Keratinocyte (primary cell): Measurements from ENCODE around the gene PTPRN2. TPM values are rescaled to one million over a fixed set of nuclear protein-coding genes. Genes with fewer than 3 reads are reported as not detected.
"Not testable (repeated sequence)": the region's sequence is repeated elsewhere in the genome, so short reads cannot be mapped to it uniquely, and the experiment has no call there.

Source experiments
- DNase-seq: peaks from one replicate; pipeline ENCODE4 v3.0.0-alpha.2; 2011; ENCODE audit warnings: low read depth, missing footprints, low spot score
- FAIRE-seq: peaks from 2 replicates; lab custom pipeline; 2011; peaks lifted over from hg19 to GRCh38; lab: Jason Lieb, UNC
- H2AFZ ChIP-seq: 2 replicates; pipeline ENCODE4 v1.6.0; 2012; ENCODE audit warnings: low read length, control low read depth, inconsistent platforms; ENCODE audit not compliant: control insufficient read depth
- H3K27ac ChIP-seq: 2 replicates; pipeline ENCODE4 v1.5.1; 2011; ENCODE audit warnings: low read length; ENCODE audit not compliant: control insufficient read depth, insufficient read depth
- H3K27me3 ChIP-seq: 3 replicates; pipeline ENCODE4 v1.6.0; 2011; ENCODE audit warnings: low read length; ENCODE audit not compliant: control insufficient read depth, insufficient read depth; ENCODE audit errors: extremely low read depth
- H3K36me3 ChIP-seq, 2 experiments: 2 replicates in 1 of 2; 3 replicates in 1 of 2; pipeline ENCODE4 v1.5.1; 2011; ENCODE audit warnings: low read length in 2 of 2, mild to moderate bottlenecking in 1 of 2; ENCODE audit not compliant: control insufficient read depth in 2 of 2, insufficient read depth in 2 of 2; ENCODE audit errors: extremely low read depth in 1 of 2
- H3K4me1 ChIP-seq: 3 replicates; pipeline ENCODE4 v1.5.1; 2011; ENCODE audit warnings: low read length; ENCODE audit not compliant: control insufficient read depth, insufficient read depth; ENCODE audit errors: extremely low read depth
- H3K4me2 ChIP-seq: 3 replicates; pipeline ENCODE4 v1.6.0; 2011; ENCODE audit warnings: low read depth, low read length; ENCODE audit not compliant: control insufficient read depth, insufficient read depth; ENCODE audit errors: extremely low read depth
- H3K4me3 ChIP-seq, 3 experiments: fragments of 200-600 bp in 1 of 3; sonication (generic) in 1 of 3; 2 replicates in 2 of 3; 3 replicates in 1 of 3; pipeline ENCODE4 v1.5.1; 2011 to 2016; ENCODE audit warnings: low read length in 3 of 3, mild to moderate bottlenecking in 3 of 3, control low read depth in 2 of 3, inconsistent platforms in 1 of 3, low read depth in 1 of 3, mixed read lengths in 1 of 3, mixed run types in 1 of 3, moderate library complexity in 1 of 3; ENCODE audit not compliant: control insufficient read depth in 2 of 3, insufficient read depth in 2 of 3; ENCODE audit errors: extremely low read depth in 1 of 3
- H3K79me2 ChIP-seq: 2 replicates; pipeline ENCODE4 v1.6.0; 2012; ENCODE audit warnings: low read length; ENCODE audit not compliant: control insufficient read depth, insufficient read depth
- H3K9ac ChIP-seq: 3 replicates; pipeline ENCODE4 v1.6.0; 2011; ENCODE audit warnings: low read length; ENCODE audit not compliant: control insufficient read depth, insufficient read depth; ENCODE audit errors: extremely low read depth
- H3K9me1 ChIP-seq: 3 replicates; pipeline ENCODE4 v1.6.0; 2011; ENCODE audit warnings: low read length; ENCODE audit not compliant: control insufficient read depth, insufficient read depth; ENCODE audit errors: extremely low read depth
- H3K9me3 ChIP-seq: 2 replicates; pipeline ENCODE4 v1.5.1; 2012; ENCODE audit warnings: low read depth, low read length; ENCODE audit not compliant: control insufficient read depth
- H4K20me1 ChIP-seq: 3 replicates; pipeline ENCODE4 v1.6.0; 2011; ENCODE audit warnings: low read length; ENCODE audit not compliant: control insufficient read depth, insufficient read depth; ENCODE audit errors: extremely low read depth
- CTCF ChIP-seq, 3 experiments: IDR thresholded peaks in 1 of 3; conservative IDR thresholded peaks in 1 of 3; optimal IDR thresholded peaks in 1 of 3; 2 replicates in 2 of 3; 3 replicates in 1 of 3; pipeline versions ENCODE3 to v1.5.1; 2011; ENCODE audit warnings: low read length in 3 of 3, mild to moderate bottlenecking in 3 of 3, moderate library complexity in 2 of 3, control low read depth in 1 of 3, inconsistent platforms in 1 of 3; ENCODE audit not compliant: insufficient read depth in 2 of 3; ENCODE audit errors: extremely low read depth in 1 of 3
- EZH2 ChIP-seq: IDR thresholded peaks from one replicate; pipeline ENCODE4 v1.6.1; 2012; ENCODE audit warnings: inconsistent platforms, mild to moderate bottlenecking, low read length, moderate library complexity
- dilution Hi-C: fragments of 300-500 bp; cut with MboI; formaldehyde crosslinking; loops from one replicate; pipeline ENCODE4 v1.7.0; 2020; ENCODE audit warnings: low sequenced_read_pairs; ENCODE audit not compliant: extremely low pct_ligation_motif_present
- polyA plus RNA-seq, 5 experiments: library from polyadenylated mRNA; depleted of rRNA in 3 of 5; stranded (reverse) in 3 of 5; stranded (forward) in 1 of 5; unstranded in 1 of 5; fragments of >200 nt; gene quantifications; 1 replicate in 1 of 5; 2 replicates in 3 of 5; 3 replicates in 1 of 5; pipeline versions ENCODE4 v1.2.1 to v1.2.3, GENCODE V29; 2011 to 2012; ENCODE audit warnings: missing spikeins in 2 of 5, low read depth in 1 of 5, low replicate concordance in 1 of 5

PTPRN2 gene
- polyA plus RNA-seq, 1 donor (not counting 4 experiments of a cell fraction or from before 2014, with no cell fraction given): not detected

- Histone ChIP-seq H3K36me3 (no peaks in the 10 kb centered on the region), H3K27me3 (no peaks in the 10 kb centered on the region), H3K4me1 (no peaks in the 10 kb centered on the region), H3K9ac (no peak overlapping the region), H3K4me3 (no peak overlapping the region), H2AFZ (no peak overlapping the region), H3K79me2 (no peaks in the 10 kb centered on the region), H3K9me3 (peaks cover 15% of the 10 kb centered on the region), H3K9me1 (no peaks in the 10 kb centered on the region), H3K27ac (no peak overlapping the region), H4K20me1 (no peaks in the 10 kb centered on the region), H3K4me2 (no peak overlapping the region)
- dilution Hi-C loops: no loop called here
- DNase-seq (no peak), FAIRE-seq (no peak)
- TF ChIP-seq CTCF (optimal IDR thresholded peaks at IDR 0.05 in 1 of 3, IDR thresholded peaks at IDR 0.05 in 1 of 3, conservative IDR thresholded peaks at IDR 0.05 in 1 of 3; ENCODE audit: extremely low read depth in 1 of 3, insufficient read depth in 2 of 3, low read length in 3 of 3): no peak
- no peak for TF ChIP-seq EZH2
Measured at GRCh38 chr7:158406801-158407200, 180.8 kb downstream of the PTPRN2 start.

- dilution Hi-C loops: no loop called here
- Histone ChIP-seq H3K9me1 (no peaks in the 10 kb centered on the region), H2AFZ (no peak overlapping the region), H3K27me3 (no peaks in the 10 kb centered on the region), H3K27ac (no peak overlapping the region), H3K4me2 (no peak overlapping the region), H3K9me3 (peaks cover 12% of the 10 kb centered on the region), H3K79me2 (no peaks in the 10 kb centered on the region), H3K36me3 (no peaks in the 10 kb centered on the region), H3K4me1 (no peaks in the 10 kb centered on the region), H3K4me3 (no peak overlapping the region), H3K9ac (no peak overlapping the region), H4K20me1 (no peaks in the 10 kb centered on the region)
- no peak for FAIRE-seq
- no peak for DNase-seq
- no peak for TF ChIP-seq EZH2
- TF ChIP-seq CTCF (optimal IDR thresholded peaks at IDR 0.05 in 1 of 3, IDR thresholded peaks at IDR 0.05 in 1 of 3, conservative IDR thresholded peaks at IDR 0.05 in 1 of 3; ENCODE audit: extremely low read depth in 1 of 3, insufficient read depth in 2 of 3, low read length in 3 of 3): no peak
Measured at GRCh38 chr7:158406364-158406763, 181.3 kb downstream of the PTPRN2 start.

GRCh38 chr7:158405771-158406170, 181.9 kb downstream of the PTPRN2 start:
- H4K20me1 ChIP-seq, H3K27me3 ChIP-seq, H3K36me3 ChIP-seq, H3K4me3 ChIP-seq, H3K9me1 ChIP-seq, H3K4me2 ChIP-seq, H3K4me1 ChIP-seq, dilution Hi-C loops, DNase-seq, H3K27ac ChIP-seq, FAIRE-seq, H3K79me2 ChIP-seq, H3K9ac ChIP-seq, H2AFZ ChIP-seq: not testable (repeated sequence)
- H3K9me3 ChIP-seq: peaks cover 11% of the 10 kb centered on the region
